GM12878 (cell line): ENCODE results near the gene TMC5. TPM values are rescaled to one million over a fixed set of nuclear protein-coding genes. Genes with fewer than 3 reads are reported as not detected.

ENCODE experiments used
- ATAC-seq: fragments of 200-7000 bp; cut with Tn5 transposase; 3 replicates; pipeline ENCODE4 v1.9.1; 2020; ENCODE audit warnings: mild to moderate bottlenecking, moderate library complexity
- BruUV-seq: library from RNA; stranded (reverse); fragments of 400-500 nt; replicated peaks from 2 replicates; lab custom pipeline; 2021; lab: Mats Ljungman, UMichigan
- CTCF ChIA-PET: fragments of 300-600 bp; sonication (Branson Sonifier 250); formaldehyde crosslinking; extraction: SDS; loops from one replicate; lab custom pipeline; 2021; ENCODE audit warnings: inconsistent platforms; lab: Yijun Ruan, JAX
- POLR2A ChIA-PET: fragments of 350-600 bp; formaldehyde crosslinking; extraction: SDS; loops from one replicate; lab custom pipeline; 2021; ENCODE audit warnings: inconsistent platforms; lab: Charles Lee
- RAD21 ChIA-PET: fragments of 300-600 bp; sonication (Branson Sonifier 250); formaldehyde crosslinking; loops from one replicate; lab custom pipeline; 2023; ENCODE audit warnings: antibody characterized with exemption; ENCODE audit not compliant: unreplicated experiment; lab: Charles Lee
- SMC1A ChIA-PET: fragments of 300-600 bp; sonication (Branson Sonifier 250); formaldehyde crosslinking; loops from one replicate; lab custom pipeline; 2023; ENCODE audit not compliant: unreplicated experiment, uncharacterized antibody; lab: Charles Lee
- DNase-seq: peaks from one replicate; pipeline ENCODE4 v3.0.0-alpha.2; 2011; ENCODE audit warnings: low read depth, low spot score
- FAIRE-seq: peaks from 3 replicates; lab custom pipeline; 2011; peaks lifted over from hg19 to GRCh38; lab: Jason Lieb, UNC
- H2AFZ ChIP-seq: 2 replicates; pipeline ENCODE4 v1.6.0; 2011; ENCODE audit warnings: low read depth, low read length, control low read depth; ENCODE audit not compliant: control insufficient read depth
- H3K27ac ChIP-seq: 2 replicates; pipeline ENCODE4 v1.5.1; 2011; ENCODE audit warnings: control low read depth; ENCODE audit not compliant: control insufficient read depth, insufficient read depth
- H3K27me3 ChIP-seq, 2 experiments: replicated peaks in 1 of 2; 2 replicates each; pipeline versions ENCODE4 v1.6.0 to v1.6.1; 2011; ENCODE audit warnings: low read length in 1 of 2; ENCODE audit not compliant: control insufficient read depth in 2 of 2, insufficient read depth in 2 of 2
- H3K36me3 ChIP-seq, 2 experiments: 2 replicates each; pipeline ENCODE4 v1.5.1; 2011; ENCODE audit warnings: low read length in 1 of 2; ENCODE audit not compliant: control insufficient read depth in 2 of 2, insufficient read depth in 2 of 2
- H3K4me1 ChIP-seq: 2 replicates; pipeline ENCODE4 v1.6.1; 2011; ENCODE audit warnings: mild to moderate bottlenecking, low read length, moderate library complexity, mixed read lengths; ENCODE audit not compliant: control insufficient read depth, insufficient read depth
- H3K4me2 ChIP-seq: 2 replicates; pipeline ENCODE4 v1.6.0; 2011; ENCODE audit warnings: control low read depth; ENCODE audit not compliant: control insufficient read depth, insufficient read depth
- H3K4me3 ChIP-seq: fragments of 200-600 bp; sonication (generic); 2 replicates; pipeline ENCODE4 v1.5.1; 2016
- H3K79me2 ChIP-seq: 2 replicates; pipeline ENCODE4 v1.6.0; 2011; ENCODE audit warnings: low read length; ENCODE audit not compliant: control insufficient read depth, insufficient read depth
- H3K9ac ChIP-seq: 2 replicates; pipeline ENCODE4 v1.8.0; 2011; ENCODE audit warnings: low read length, control low read depth, mixed read lengths; ENCODE audit not compliant: control insufficient read depth, insufficient read depth
- H3K9me3 ChIP-seq: replicated peaks from 3 replicates; pipeline ENCODE4 v1.5.1; 2011; ENCODE audit warnings: mild to moderate bottlenecking, low read length; ENCODE audit not compliant: control insufficient read depth, insufficient read depth
- H4K20me1 ChIP-seq: 2 replicates; pipeline ENCODE4 v1.6.0; 2011; ENCODE audit not compliant: control insufficient read depth, insufficient read depth
- HDGF ChIP-seq: fragments of 450-650 bp; IDR thresholded peaks from 2 replicates; pipeline ENCODE4 v1.6.1; 2016; ENCODE audit warnings: antibody characterized with exemption
- KAT2A ChIP-seq: conservative IDR thresholded peaks from 2 replicates; pipeline ENCODE4 v1.6.1; 2011; ENCODE audit warnings: low read depth, low read length; ENCODE audit not compliant: control insufficient read depth
- NR2C1 ChIP-seq: fragments of 450-650 bp; IDR thresholded peaks from 2 replicates; pipeline ENCODE4 v1.6.1; 2017; ENCODE audit warnings: antibody characterized with exemption, mild to moderate bottlenecking, moderate library complexity
- NRF1 ChIP-seq: conservative IDR thresholded peaks from 2 replicates; pipeline ENCODE4 v1.6.1; 2011; ENCODE audit warnings: mild to moderate bottlenecking, low read depth, low read length, improper control_type of control experiment
- WRNIP1 ChIP-seq: IDR thresholded peaks from 2 replicates; pipeline ENCODE4 v1.6.1; 2011; ENCODE audit warnings: low read depth, low read length, improper control_type of control experiment, borderline replicate concordance
- ZBTB4 ChIP-seq: fragments of 450-650 bp; formaldehyde crosslinking; IDR thresholded peaks from 2 replicates; pipeline ENCODE4 v1.4.0; 2022; ENCODE audit warnings: mild to moderate bottlenecking, moderate library complexity
- ZNF384 ChIP-seq: IDR thresholded peaks from 2 replicates; pipeline ENCODE4 v1.6.1; 2012; ENCODE audit warnings: low read depth, mild to moderate bottlenecking, low read length, improper control_type of control experiment, borderline replicate concordance
- WGBS: methylation state at CpG from one replicate; pipeline ENCODE4 v1.1.6; 2016; ENCODE audit warnings: low lambda C conversion rate; ENCODE audit not compliant: insufficient replicate concordance, insufficient coverage; ENCODE audit errors: missing lambda C conversion rate; 5-methylcytosine and 5-hydroxymethylcytosine counted together
- in situ Hi-C: fragments of 300-500 bp; cut with MboI; formaldehyde crosslinking; loops from 9 replicates; pipeline ENCODE4 v1.14.3; 2018; ENCODE audit warnings: mixed read lengths
- intact Hi-C: fragments of 100-400 bp; cut with micrococcal nuclease; formaldehyde crosslinking; loops from one replicate; pipeline ENCODE4 v1.14.2; 2022; ENCODE audit not compliant: unreplicated experiment
- polyA plus RNA-seq, 11 experiments: library from polyadenylated mRNA; depleted of rRNA in 4 of 11; unstranded in 6 of 11; stranded (reverse) in 5 of 11; fragments of >200 nt; fragmentation: Nextera tagmentation in 4 of 11; fragmentation: Illumina TruSeq in 1 of 11; extraction: Ambion mirVana in 4 of 11; extraction: Trizol in 1 of 11; gene quantifications; 1 replicate in 1 of 11; 2 replicates in 10 of 11; pipeline versions ENCODE4 v1.2.1 to v1.2.3, GENCODE V29; 2011 to 2016; ENCODE audit warnings: inconsistent platforms in 2 of 11, missing spikeins in 2 of 11, low read depth in 1 of 11
- total RNA-seq, 4 experiments: library from RNA; depleted of rRNA in 3 of 4; stranded (reverse); fragments of >200 nt in 3 of 4; fragmentation: Illumina TruSeq in 1 of 4; extraction: Trizol in 1 of 4; gene quantifications; 2 replicates each; pipeline versions ENCODE4 v1.2.1 to v1.2.3, GENCODE V29; 2013 to 2021
- TF ChIP-seq, protein P1 (sequence below): fragments of 450-650 bp; IDR thresholded peaks from 2 replicates; pipeline ENCODE4 v1.6.1; 2018; ENCODE audit warnings: mild to moderate bottlenecking, low read depth, moderate library complexity; ENCODE audit not compliant: partially characterized antibody

TMC5 gene
- total and polyA plus RNA-seq, 10 of the 15 experiments (the other 5 are each of a cell fraction or from before 2014, with no cell fraction given) = 0.01 to 0.10 (median 0.07) TPM; not detected in 5

- Histone ChIP-seq H3K27me3 (no peaks in the 10 kb centered on the region), H3K4me2 (no peak overlapping the region), H3K79me2 (peaks cover 38% of the 10 kb centered on the region), H3K36me3 (no peaks in the 10 kb centered on the region; a peak in 2 of 4 replicates), H3K27ac (no peak overlapping the region), H3K9ac (no peak overlapping the region), H3K9me3 (no peaks in the 10 kb centered on the region), H4K20me1 (no peaks in the 10 kb centered on the region), H3K4me1 (peaks cover 7% of the 10 kb centered on the region), H3K4me3 (no peak overlapping the region; the same call in 1 of the 2 replicates), H2AFZ (no peak overlapping the region)
- ChIA-PET POLR2A (interaction anchor here (1.4 kb wide), 1 partner anchor 28 kb away, joined by 7 read pairs; the partner anchor contains the start of gene VPS35L), SMC1A (interaction anchor here (0.7 to 4.5 kb wide), 2 partner anchors 12 to 28 kb away, joined by 3 to 19 read pairs; partner anchors contain the start of gene VPS35L), CTCF (interaction anchor here (3.8 to 5.2 kb wide), 2 partner anchors 24 to 28 kb away, joined by 20 to 56 read pairs; partner anchors contain the start of gene VPS35L), RAD21 (interaction anchor here (0.5 to 0.6 kb wide), 2 partner anchors 38 to 372 kb away, joined by 3 read pairs; no protein-coding TSS in a partner anchor)
- TF ChIP-seq NR2C1 = peak; percentile 41; the same call in 1 of the 2 replicates
- no peak for TF ChIP-seq NRF1
- peak; percentile 67 for TF ChIP-seq ZNF384
- ATAC-seq = no peak
- DNase-seq = no peak
- in situ Hi-C loops = loop anchor here (10.0 kb wide), 1 partner anchor 732 kb away; the partner anchor contains the start of gene RPS15A
- FAIRE-seq = no peak
- 95% methylated on average over 1 of the region's 1 CpG for WGBS
- BruUV-seq = no TSS peak
- intact Hi-C loops = no loop called here
Measured at GRCh38 chr16:19527161-19527560, 109.5 kb downstream of the TMC5 start.

- no peak overlapping the region for H3K9ac ChIP-seq
- in situ Hi-C loops = loop anchor here (10.0 kb wide), 1 partner anchor 734 kb away; the partner anchor contains the start of gene RPS15A
- no peaks in the 10 kb centered on the region for H3K9me3 ChIP-seq
- H3K4me3 ChIP-seq = no peak overlapping the region
- intact Hi-C loops = no loop called here
- no peak for ATAC-seq
- H3K4me1 ChIP-seq = no peaks in the 10 kb centered on the region
- ChIA-PET SMC1A (interaction anchor here (1.5 to 2.2 kb wide), 2 partner anchors 9 to 27 kb away, joined by 3 to 12 read pairs; partner anchors contain the start of gene VPS35L), CTCF (interaction anchor here (3.2 kb wide), 1 partner anchor 27 kb away, joined by 8 read pairs; the partner anchor contains the start of gene VPS35L), RAD21 (no interaction called here), POLR2A (interaction anchor here (1.0 kb wide), 1 partner anchor 26 kb away, joined by 3 read pairs; no protein-coding TSS in a partner anchor)
- no peaks in the 10 kb centered on the region for H3K27me3 ChIP-seq
- BruUV-seq = no TSS peak
- H3K79me2 ChIP-seq = peaks cover 38% of the 10 kb centered on the region
- no peak overlapping the region for H2AFZ ChIP-seq
- DNase-seq = no peak
- TF ChIP-seq, protein P1, sequence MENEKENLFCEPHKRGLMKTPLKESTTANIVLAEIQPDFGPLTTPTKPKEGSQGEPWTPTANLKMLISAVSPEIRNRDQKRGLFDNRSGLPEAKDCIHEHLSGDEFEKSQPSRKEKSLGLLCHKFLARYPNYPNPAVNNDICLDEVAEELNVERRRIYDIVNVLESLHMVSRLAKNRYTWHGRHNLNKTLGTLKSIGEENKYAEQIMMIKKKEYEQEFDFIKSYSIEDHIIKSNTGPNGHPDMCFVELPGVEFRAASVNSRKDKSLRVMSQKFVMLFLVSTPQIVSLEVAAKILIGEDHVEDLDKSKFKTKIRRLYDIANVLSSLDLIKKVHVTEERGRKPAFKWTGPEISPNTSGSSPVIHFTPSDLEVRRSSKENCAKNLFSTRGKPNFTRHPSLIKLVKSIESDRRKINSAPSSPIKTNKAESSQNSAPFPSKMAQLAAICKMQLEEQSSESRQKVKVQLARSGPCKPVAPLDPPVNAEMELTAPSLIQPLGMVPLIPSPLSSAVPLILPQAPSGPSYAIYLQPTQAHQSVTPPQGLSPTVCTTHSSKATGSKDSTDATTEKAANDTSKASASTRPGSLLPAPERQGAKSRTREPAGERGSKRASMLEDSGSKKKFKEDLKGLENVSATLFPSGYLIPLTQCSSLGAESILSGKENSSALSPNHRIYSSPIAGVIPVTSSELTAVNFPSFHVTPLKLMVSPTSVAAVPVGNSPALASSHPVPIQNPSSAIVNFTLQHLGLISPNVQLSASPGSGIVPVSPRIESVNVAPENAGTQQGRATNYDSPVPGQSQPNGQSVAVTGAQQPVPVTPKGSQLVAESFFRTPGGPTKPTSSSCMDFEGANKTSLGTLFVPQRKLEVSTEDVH = no peak
- TF ChIP-seq WRNIP1 = no peak
- TF ChIP-seq KAT2A = no peak
- TF ChIP-seq HDGF = no peak
- TF ChIP-seq ZBTB4 (CRISPR knock-in tag) = no peak
- H3K4me2 ChIP-seq = no peak overlapping the region
- H4K20me1 ChIP-seq = no peaks in the 10 kb centered on the region
- H3K27ac ChIP-seq = no peak overlapping the region
- WGBS = 100% methylated on average over 3 of the region's 3 CpGs
- FAIRE-seq = no peak
- no peaks in the 10 kb centered on the region; a peak in 2 of 4 replicates for H3K36me3 ChIP-seq
Measured at GRCh38 chr16:19528666-19529065, 111.0 kb downstream of the TMC5 start.
